DND-41 (cell line): ENCODE data around the gene TTC4.

Source experiments
- ATAC-seq: fragments of 200-7000 bp; cut with Tn5 transposase; 3 replicates; pipeline ENCODE4 v1.9.1; 2021; ENCODE audit warnings: low read depth; ENCODE audit not compliant: insufficient read depth
- DNase-seq: peaks from one replicate; pipeline ENCODE4 v3.0.0-alpha.2; 2020
- H2AFZ ChIP-seq: 2 replicates; pipeline ENCODE4 v1.6.0; 2012; ENCODE audit warnings: low read depth, low read length
- H3K27ac ChIP-seq: 2 replicates; pipeline ENCODE4 v1.5.1; 2012; ENCODE audit warnings: low read length, inconsistent platforms
- H3K27me3 ChIP-seq: fragments of 200-600 bp; sonication (generic); 2 replicates; pipeline ENCODE4 v1.6.0; 2012; ENCODE audit warnings: low read length, mild to moderate bottlenecking, inconsistent platforms; ENCODE audit not compliant: insufficient read depth, poor library complexity
- H3K36me3 ChIP-seq: 2 replicates; pipeline ENCODE4 v1.5.1; 2012; ENCODE audit warnings: low read length, inconsistent platforms; ENCODE audit not compliant: insufficient read depth
- H3K4me1 ChIP-seq: 2 replicates; pipeline ENCODE4 v1.5.1; 2012; ENCODE audit warnings: mild to moderate bottlenecking, low read length; ENCODE audit not compliant: insufficient read depth
- H3K4me2 ChIP-seq: 2 replicates; pipeline ENCODE4 v1.6.0; 2012; ENCODE audit warnings: mild to moderate bottlenecking, moderate library complexity, low read length, inconsistent platforms; ENCODE audit not compliant: insufficient read depth
- H3K4me3 ChIP-seq, 2 experiments: fragments of 200-600 bp in 1 of 2; shearing (Covaris generic) in 1 of 2; 2 replicates each; pipeline ENCODE4 v1.5.1; 2012 to 2016; ENCODE audit warnings: inconsistent platforms in 2 of 2, low read length in 2 of 2, mild to moderate bottlenecking in 2 of 2, low read depth in 1 of 2, moderate library complexity in 1 of 2
- H3K79me2 ChIP-seq: 2 replicates; pipeline ENCODE4 v1.6.0; 2012; ENCODE audit warnings: low read length, inconsistent platforms; ENCODE audit not compliant: insufficient read depth
- H3K9ac ChIP-seq: 2 replicates; pipeline ENCODE4 v1.6.0; 2012; ENCODE audit warnings: low read depth, mild to moderate bottlenecking, inconsistent platforms, low read length, moderate library complexity
- H3K9me3 ChIP-seq: 2 replicates; pipeline ENCODE4 v1.5.1; 2012; ENCODE audit warnings: low read length, moderate library complexity, mild to moderate bottlenecking, inconsistent platforms; ENCODE audit not compliant: insufficient read depth, severe bottlenecking
- H4K20me1 ChIP-seq: 2 replicates; pipeline ENCODE4 v1.6.0; 2012; ENCODE audit warnings: low read length; ENCODE audit not compliant: insufficient read depth
- EZH2 ChIP-seq: IDR thresholded peaks from 3 replicates; pipeline ENCODE4 v1.6.1; 2012; ENCODE audit warnings: borderline replicate concordance, low read depth, mild to moderate bottlenecking, moderate library complexity, low read length, inconsistent platforms; ENCODE audit not compliant: severe bottlenecking
- TF ChIP-seq, protein P1 (sequence below): IDR thresholded peaks from 2 replicates; pipeline ENCODE4 v1.5.1; 2012; ENCODE audit warnings: borderline replicate concordance, low read length, moderate library complexity, mild to moderate bottlenecking; ENCODE audit not compliant: poor library complexity, severe bottlenecking; ENCODE audit errors: extremely low read depth

Gene TTC4

DNA sequence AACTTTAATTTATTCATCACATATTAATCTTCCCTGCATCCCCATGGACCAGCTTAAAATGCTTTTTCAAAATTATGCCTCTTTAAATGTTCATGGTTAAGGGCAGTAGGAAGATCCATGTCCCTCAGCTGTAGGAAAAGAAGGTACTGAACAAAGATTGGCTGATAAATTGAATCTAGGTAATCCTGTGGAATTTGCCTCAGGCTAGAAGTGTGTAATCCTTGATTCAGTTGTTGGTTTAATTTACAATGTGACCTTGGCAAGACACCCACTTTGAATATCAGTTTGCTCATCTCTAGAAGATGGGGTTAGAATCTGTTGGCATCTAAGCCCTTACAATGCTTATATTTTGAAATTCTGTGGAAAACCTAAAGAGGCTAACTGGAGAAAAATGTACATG is 6.1 kb downstream of the TTC4 start:
- ATAC-seq (no peak), DNase-seq (no peak)
- no peaks in the 10 kb centered on the region for H4K20me1 ChIP-seq
- no peaks in the 10 kb centered on the region for H3K27me3 ChIP-seq
- H3K9ac ChIP-seq: no peak overlapping the region
- no peak overlapping the region for H3K4me3 ChIP-seq
- H3K27ac ChIP-seq: no peak overlapping the region
- H2AFZ ChIP-seq: no peak overlapping the region
- no peaks in the 10 kb centered on the region for H3K9me3 ChIP-seq
- no peak overlapping the region for H3K4me2 ChIP-seq
- H3K36me3 ChIP-seq: peaks cover 70% of the 10 kb centered on the region
- TF ChIP-seq, protein P1, sequence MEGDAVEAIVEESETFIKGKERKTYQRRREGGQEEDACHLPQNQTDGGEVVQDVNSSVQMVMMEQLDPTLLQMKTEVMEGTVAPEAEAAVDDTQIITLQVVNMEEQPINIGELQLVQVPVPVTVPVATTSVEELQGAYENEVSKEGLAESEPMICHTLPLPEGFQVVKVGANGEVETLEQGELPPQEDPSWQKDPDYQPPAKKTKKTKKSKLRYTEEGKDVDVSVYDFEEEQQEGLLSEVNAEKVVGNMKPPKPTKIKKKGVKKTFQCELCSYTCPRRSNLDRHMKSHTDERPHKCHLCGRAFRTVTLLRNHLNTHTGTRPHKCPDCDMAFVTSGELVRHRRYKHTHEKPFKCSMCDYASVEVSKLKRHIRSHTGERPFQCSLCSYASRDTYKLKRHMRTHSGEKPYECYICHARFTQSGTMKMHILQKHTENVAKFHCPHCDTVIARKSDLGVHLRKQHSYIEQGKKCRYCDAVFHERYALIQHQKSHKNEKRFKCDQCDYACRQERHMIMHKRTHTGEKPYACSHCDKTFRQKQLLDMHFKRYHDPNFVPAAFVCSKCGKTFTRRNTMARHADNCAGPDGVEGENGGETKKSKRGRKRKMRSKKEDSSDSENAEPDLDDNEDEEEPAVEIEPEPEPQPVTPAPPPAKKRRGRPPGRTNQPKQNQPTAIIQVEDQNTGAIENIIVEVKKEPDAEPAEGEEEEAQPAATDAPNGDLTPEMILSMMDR: no peak
- TF ChIP-seq EZH2: no peak
- H3K79me2 ChIP-seq: peaks cover 18% of the 10 kb centered on the region
- peaks cover 14% of the 10 kb centered on the region for H3K4me1 ChIP-seq

DNA sequence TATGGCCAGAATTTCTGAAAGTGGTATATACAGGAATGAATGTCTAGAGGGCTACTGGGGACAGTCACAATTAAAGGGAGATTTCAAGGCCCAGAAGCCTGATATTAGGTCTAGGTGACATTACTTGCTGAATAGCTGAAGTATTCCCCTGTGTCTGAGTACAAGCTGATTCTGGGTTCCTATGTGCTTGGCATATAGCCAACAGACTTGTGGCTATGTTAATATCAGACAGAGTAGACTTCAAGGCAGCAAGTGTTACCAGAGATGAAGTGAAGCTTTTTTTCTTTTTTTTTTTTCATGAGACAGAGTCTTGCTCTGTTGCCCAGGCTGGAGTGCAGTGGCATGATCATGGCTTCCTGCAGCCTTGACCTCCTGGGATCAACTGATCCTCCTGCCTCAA is 8.3 kb downstream of the TTC4 start:
- peaks cover 77% of the 10 kb centered on the region for H3K36me3 ChIP-seq

DNA sequence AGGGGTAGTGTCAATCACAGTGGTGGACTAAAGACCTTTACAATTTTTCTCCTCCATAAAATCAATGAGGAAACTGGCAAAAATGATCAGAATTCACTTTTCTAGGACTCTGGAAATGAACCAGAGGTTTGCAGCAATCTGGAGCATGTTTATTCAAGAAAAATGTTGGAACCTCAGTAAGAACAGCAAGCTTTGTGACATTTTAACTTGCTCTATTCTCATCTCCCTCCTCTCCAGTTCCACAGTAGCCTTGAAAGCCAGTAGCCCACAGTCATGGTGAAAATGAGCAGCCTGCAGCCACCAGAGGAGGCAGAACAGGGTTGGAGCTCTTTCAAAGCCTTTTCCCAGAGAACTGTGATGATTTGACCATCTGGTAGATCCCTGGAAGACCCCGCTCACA is 9.1 kb downstream of the TTC4 start:
- H3K79me2 ChIP-seq: no peaks in the 10 kb centered on the region
- no peaks in the 10 kb centered on the region for H3K9me3 ChIP-seq
- no peak overlapping the region for H3K4me2 ChIP-seq
- H3K27me3 ChIP-seq: no peaks in the 10 kb centered on the region
- H3K27ac ChIP-seq: no peak overlapping the region
- no peaks in the 10 kb centered on the region for H3K4me1 ChIP-seq
- no peaks in the 10 kb centered on the region for H4K20me1 ChIP-seq
- ATAC-seq (no peak), DNase-seq (no peak)
- peaks cover 80% of the 10 kb centered on the region for H3K36me3 ChIP-seq
- TF ChIP-seq EZH2: no peak
- TF ChIP-seq, protein P1: no peak
- H2AFZ ChIP-seq: no peak overlapping the region
- H3K9ac ChIP-seq: no peak overlapping the region
- no peak overlapping the region for H3K4me3 ChIP-seq

More for the DNA sequence above, 8.3 kb downstream of the TTC4 start:
- H3K79me2 ChIP-seq: peaks cover 3% of the 10 kb centered on the region
- DNase-seq: no peak
- H4K20me1 ChIP-seq: no peaks in the 10 kb centered on the region
- no peak overlapping the region for H3K4me2 ChIP-seq
- no peak for TF ChIP-seq EZH2
- TF ChIP-seq, protein P1: no peak
- no peak overlapping the region for H3K9ac ChIP-seq
- ATAC-seq: no peak
- no peak overlapping the region for H3K4me3 ChIP-seq
- H3K27ac ChIP-seq: no peak overlapping the region
- H2AFZ ChIP-seq: no peak overlapping the region
- no peaks in the 10 kb centered on the region for H3K27me3 ChIP-seq
- peaks cover 2% of the 10 kb centered on the region; the same call in 1 of the 2 replicates for H3K4me1 ChIP-seq
- H3K9me3 ChIP-seq: no peaks in the 10 kb centered on the region

DNA sequence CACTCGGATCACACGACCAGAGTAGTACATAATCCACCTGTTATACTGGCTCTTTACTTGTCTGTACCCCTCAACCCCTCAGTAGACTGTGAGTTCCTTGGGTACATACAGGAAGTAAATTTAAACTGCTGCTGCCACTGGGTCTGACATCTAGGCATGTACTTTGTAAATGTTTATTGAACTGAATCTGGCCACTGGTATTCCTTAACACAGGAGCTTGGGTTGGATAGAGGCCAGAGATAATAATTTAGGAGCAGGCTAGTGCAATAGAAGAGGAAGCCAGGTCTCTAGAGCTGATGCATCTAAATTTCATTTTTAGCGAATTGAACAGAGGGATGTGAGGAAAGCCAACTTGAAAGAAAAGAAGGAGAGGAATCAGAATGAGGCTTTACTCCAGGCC is 12.4 kb downstream of the TTC4 start:
- H2AFZ ChIP-seq: no peak overlapping the region
- H3K4me3 ChIP-seq: no peak overlapping the region
- H4K20me1 ChIP-seq: no peaks in the 10 kb centered on the region
- no peak overlapping the region for H3K27ac ChIP-seq
- ATAC-seq: no peak
- no peaks in the 10 kb centered on the region for H3K79me2 ChIP-seq
- no peak overlapping the region for H3K9ac ChIP-seq
- TF ChIP-seq, protein P1: no peak
- TF ChIP-seq EZH2: no peak
- peaks cover 87% of the 10 kb centered on the region for H3K36me3 ChIP-seq
- H3K4me2 ChIP-seq: no peak overlapping the region
- no peaks in the 10 kb centered on the region for H3K27me3 ChIP-seq
- H3K9me3 ChIP-seq: no peaks in the 10 kb centered on the region
- no peak for DNase-seq
- no peaks in the 10 kb centered on the region for H3K4me1 ChIP-seq
